PFSK-1 (cell line): ENCODE data around the gene METTL25B.

Experiments
- FOXP2 ChIP-seq: optimal IDR thresholded peaks from 2 replicates; pipeline ENCODE3; 2011; ENCODE audit warnings: borderline replicate concordance, control low read depth, inconsistent platforms; ENCODE audit not compliant: insufficient read depth; ENCODE audit errors: extremely low read length, extremely low read depth
- POLR2AphosphoS5 ChIP-seq: IDR thresholded peaks from 2 replicates; pipeline ENCODE4 v1.6.1; 2012; ENCODE audit warnings: low read depth, mild to moderate bottlenecking, control low read depth, low read length, moderate library complexity
- SIN3A ChIP-seq: IDR thresholded peaks from 2 replicates; pipeline ENCODE4 v1.6.1; 2012; ENCODE audit warnings: mild to moderate bottlenecking, low read length, moderate library complexity, borderline replicate concordance; ENCODE audit not compliant: insufficient read depth
- TAF1 ChIP-seq: IDR thresholded peaks from 2 replicates; pipeline ENCODE4 v1.6.1; 2012; ENCODE audit warnings: low read length, control low read depth, borderline replicate concordance; ENCODE audit not compliant: insufficient read depth
- TF ChIP-seq, protein P1 (sequence below), 2 experiments: IDR thresholded peaks; 2 replicates each; pipeline versions ENCODE4 v1.6.1 to v1.8.0; 2011 to 2012; ENCODE audit warnings: low read depth in 2 of 2, low read length in 2 of 2, control low read depth in 1 of 2, inconsistent platforms in 1 of 2, mild to moderate bottlenecking in 1 of 2, moderate library complexity in 1 of 2; ENCODE audit not compliant: insufficient read depth in 1 of 2

METTL25B gene

DNA sequence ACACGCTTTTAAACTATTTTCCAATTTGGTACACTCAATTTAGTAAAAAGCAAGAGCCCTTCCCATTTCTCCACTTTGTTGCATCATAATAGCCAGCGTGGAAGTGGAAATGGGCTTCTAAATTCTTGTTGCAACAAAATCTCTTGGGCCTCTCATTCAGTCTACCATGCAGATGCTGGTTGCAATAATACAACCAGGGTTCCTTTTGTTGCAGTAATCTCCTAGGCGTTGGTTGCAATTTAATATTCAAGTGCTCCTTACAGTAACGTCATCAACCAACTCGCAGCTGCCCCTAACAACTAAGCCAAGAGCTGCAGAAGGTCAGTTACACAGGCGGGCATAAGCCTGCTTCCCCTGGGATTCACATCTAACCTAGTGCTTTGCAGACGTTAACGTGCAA is 25.9 kb downstream of the METTL25B start:
- TF ChIP-seq FOXP2 (no peak), SIN3A (no peak), TAF1 (no peak), POLR2AphosphoS5 (no peak)
- TF ChIP-seq, protein P1, sequence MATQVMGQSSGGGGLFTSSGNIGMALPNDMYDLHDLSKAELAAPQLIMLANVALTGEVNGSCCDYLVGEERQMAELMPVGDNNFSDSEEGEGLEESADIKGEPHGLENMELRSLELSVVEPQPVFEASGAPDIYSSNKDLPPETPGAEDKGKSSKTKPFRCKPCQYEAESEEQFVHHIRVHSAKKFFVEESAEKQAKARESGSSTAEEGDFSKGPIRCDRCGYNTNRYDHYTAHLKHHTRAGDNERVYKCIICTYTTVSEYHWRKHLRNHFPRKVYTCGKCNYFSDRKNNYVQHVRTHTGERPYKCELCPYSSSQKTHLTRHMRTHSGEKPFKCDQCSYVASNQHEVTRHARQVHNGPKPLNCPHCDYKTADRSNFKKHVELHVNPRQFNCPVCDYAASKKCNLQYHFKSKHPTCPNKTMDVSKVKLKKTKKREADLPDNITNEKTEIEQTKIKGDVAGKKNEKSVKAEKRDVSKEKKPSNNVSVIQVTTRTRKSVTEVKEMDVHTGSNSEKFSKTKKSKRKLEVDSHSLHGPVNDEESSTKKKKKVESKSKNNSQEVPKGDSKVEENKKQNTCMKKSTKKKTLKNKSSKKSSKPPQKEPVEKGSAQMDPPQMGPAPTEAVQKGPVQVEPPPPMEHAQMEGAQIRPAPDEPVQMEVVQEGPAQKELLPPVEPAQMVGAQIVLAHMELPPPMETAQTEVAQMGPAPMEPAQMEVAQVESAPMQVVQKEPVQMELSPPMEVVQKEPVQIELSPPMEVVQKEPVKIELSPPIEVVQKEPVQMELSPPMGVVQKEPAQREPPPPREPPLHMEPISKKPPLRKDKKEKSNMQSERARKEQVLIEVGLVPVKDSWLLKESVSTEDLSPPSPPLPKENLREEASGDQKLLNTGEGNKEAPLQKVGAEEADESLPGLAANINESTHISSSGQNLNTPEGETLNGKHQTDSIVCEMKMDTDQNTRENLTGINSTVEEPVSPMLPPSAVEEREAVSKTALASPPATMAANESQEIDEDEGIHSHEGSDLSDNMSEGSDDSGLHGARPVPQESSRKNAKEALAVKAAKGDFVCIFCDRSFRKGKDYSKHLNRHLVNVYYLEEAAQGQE (IDR thresholded peaks at IDR 0.05; ENCODE audit: insufficient read depth in 1 of 2, low read depth in 2 of 2, low read length in 2 of 2): no peak

DNA sequence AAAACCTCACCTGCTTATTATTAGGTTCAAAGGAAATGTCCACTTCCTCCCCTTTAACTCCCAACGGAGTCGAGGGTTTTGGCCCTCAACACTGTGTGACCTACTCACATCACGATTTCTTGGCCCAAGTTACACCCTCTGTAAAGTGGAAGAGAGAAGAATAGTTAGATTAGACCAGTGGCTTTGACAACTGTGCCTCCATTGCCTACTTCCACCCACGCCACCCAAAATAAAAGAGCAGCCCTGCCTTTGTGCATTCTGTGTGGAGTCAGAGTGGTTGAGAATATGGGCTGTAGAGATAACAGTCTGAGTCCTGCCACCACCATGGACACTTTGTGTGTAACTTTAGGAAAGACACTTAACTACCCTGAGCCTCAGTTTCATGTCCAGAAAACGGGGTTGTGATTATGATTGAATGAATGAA is 27.3 kb downstream of the METTL25B start:
- TF ChIP-seq, protein P1 (IDR thresholded peaks at IDR 0.05; ENCODE audit: insufficient read depth in 1 of 2, low read depth in 2 of 2, low read length in 2 of 2): no peak
- TF ChIP-seq POLR2AphosphoS5 (no peak), SIN3A (no peak), TAF1 (no peak), FOXP2 (no peak)

DNA sequence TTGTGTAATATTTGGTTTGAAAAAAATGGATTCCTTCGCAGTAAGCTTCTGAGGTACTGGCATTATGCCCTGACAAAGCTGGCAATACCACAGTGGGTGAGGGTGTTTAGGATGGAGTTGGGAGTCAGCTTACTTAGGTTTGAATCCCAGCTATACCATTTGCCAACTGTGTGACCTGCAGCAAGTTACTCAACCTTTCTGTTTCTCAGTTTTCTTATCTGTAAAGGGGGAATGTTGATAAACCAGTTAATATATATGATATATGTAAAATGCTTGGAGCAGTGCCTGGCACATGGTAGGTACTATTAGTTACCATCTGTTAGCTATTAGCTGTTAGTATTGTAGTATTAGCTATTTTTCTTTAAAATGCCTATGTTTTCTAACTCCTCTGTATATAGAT is 28.1 kb downstream of the METTL25B start:
- TF ChIP-seq FOXP2 (no peak), SIN3A (no peak), POLR2AphosphoS5 (no peak), TAF1 (no peak)
- TF ChIP-seq, protein P1 (IDR thresholded peaks at IDR 0.05; ENCODE audit: insufficient read depth in 1 of 2, low read depth in 2 of 2, low read length in 2 of 2): no peak

DNA sequence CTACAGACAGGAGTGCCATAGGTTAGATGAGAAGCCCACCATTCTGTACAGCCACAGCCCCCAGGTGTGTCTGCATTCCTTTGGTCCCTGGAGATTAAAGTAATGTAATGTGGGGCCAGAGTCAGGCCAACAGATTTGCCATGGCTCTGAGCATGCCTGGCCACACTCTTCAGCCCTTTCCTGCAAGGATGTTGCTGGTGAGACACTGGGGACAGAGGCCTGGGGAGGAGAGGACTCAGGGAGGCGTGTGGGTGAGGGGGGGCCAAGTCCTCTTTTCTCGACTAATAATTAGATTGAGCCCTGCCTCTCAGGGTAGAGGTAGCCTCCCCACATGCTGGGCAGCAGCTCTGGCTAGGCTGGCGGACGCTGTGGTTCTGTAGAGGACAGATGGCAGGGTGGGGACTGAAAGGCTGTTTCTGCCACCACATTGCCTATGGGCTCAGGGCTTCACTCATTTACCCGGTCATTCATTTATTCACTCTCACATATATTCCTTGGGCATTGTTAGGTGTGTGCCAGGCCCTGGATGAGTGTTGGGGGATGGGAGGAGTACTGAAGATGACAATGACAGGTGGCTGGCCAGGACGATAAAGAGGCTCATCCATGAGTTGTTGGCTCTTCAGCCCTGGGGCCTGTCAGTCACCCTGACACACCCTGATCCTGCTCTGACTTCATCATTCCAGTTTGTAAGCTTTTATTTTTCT is 32.0 kb downstream of the METTL25B start:
- TF ChIP-seq TAF1 (no peak), FOXP2 (no peak), POLR2AphosphoS5 (no peak), SIN3A (no peak)
- TF ChIP-seq, protein P1 (IDR thresholded peaks at IDR 0.05; ENCODE audit: insufficient read depth in 1 of 2, low read depth in 2 of 2, low read length in 2 of 2): no peak

DNA sequence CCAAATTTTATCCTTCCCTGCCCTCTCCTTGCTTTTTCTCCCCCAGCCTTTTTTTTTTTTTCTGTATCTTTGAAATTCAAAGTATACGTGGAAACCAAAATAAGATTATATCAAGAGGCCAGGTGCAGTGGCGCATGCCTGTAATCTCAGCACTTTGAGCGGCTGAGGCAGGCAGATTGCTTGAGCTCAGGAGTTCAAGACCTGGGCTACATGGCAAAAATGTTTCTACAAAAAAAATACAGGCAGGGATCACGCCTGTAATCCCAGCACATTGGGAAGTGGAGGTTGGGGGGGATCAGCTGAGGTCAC is 32.5 kb downstream of the METTL25B start:
- TF ChIP-seq FOXP2 (no peak), POLR2AphosphoS5 (no peak), TAF1 (no peak), SIN3A (no peak)
- TF ChIP-seq, protein P1 (IDR thresholded peaks at IDR 0.05; ENCODE audit: insufficient read depth in 1 of 2, low read depth in 2 of 2, low read length in 2 of 2): no peak
